ENCODE results near the gene PLEKHM3.

- no peak for TF ChIP-seq POLR2A (IDR thresholded peaks at IDR 0.05; ENCODE audit: low read depth, low read length)
- TF ChIP-seq POLR2AphosphoS5 (IDR thresholded peaks at IDR 0.05; ENCODE audit: low read depth, low read length), result no peak
- no peak for TF ChIP-seq PAX5 (IDR thresholded peaks at IDR 0.05; ENCODE audit: insufficient read depth, low read length, severe bottlenecking)
- TF ChIP-seq TAF1 (IDR thresholded peaks at IDR 0.05; ENCODE audit: low read depth, low read length), result no peak
- TF ChIP-seq SPI1 (IDR thresholded peaks at IDR 0.05; ENCODE audit: low read depth, low read length), result no peak
Observed at GRCh38 chr2:208057108-208057507, 31.8 kb upstream of the PLEKHM3 start.

All from GM12891 (cell line).